GM12864 (cell line): ENCODE results near the gene ZMYND12.
"Not testable (repeated sequence)": the region's sequence is repeated elsewhere in the genome, so short reads cannot be mapped to it uniquely, and the experiment has no call there.

ENCODE experiments used
- DNase-seq: peaks from one replicate; pipeline ENCODE4 v3.0.0-alpha.2; 2011; ENCODE audit warnings: low read depth
- H3K4me3 ChIP-seq: 2 replicates; pipeline ENCODE4 v1.5.1; 2011; ENCODE audit warnings: mild to moderate bottlenecking, low read depth, low read length, control low read depth
- TF ChIP-seq, protein P1 (sequence below): IDR thresholded peaks from 2 replicates; pipeline ENCODE4 v1.5.1; 2011; ENCODE audit warnings: low read depth, mild to moderate bottlenecking, moderate library complexity, low read length, control low read depth, inconsistent platforms; ENCODE audit errors: missing control alignments

ZMYND12 gene, protein sequence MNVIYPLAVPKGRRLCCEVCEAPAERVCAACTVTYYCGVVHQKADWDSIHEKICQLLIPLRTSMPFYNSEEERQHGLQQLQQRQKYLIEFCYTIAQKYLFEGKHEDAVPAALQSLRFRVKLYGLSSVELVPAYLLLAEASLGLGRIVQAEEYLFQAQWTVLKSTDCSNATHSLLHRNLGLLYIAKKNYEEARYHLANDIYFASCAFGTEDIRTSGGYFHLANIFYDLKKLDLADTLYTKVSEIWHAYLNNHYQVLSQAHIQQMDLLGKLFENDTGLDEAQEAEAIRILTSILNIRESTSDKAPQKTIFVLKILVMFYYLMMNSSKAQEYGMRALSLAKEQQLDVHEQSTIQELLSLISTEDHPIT

DNA sequence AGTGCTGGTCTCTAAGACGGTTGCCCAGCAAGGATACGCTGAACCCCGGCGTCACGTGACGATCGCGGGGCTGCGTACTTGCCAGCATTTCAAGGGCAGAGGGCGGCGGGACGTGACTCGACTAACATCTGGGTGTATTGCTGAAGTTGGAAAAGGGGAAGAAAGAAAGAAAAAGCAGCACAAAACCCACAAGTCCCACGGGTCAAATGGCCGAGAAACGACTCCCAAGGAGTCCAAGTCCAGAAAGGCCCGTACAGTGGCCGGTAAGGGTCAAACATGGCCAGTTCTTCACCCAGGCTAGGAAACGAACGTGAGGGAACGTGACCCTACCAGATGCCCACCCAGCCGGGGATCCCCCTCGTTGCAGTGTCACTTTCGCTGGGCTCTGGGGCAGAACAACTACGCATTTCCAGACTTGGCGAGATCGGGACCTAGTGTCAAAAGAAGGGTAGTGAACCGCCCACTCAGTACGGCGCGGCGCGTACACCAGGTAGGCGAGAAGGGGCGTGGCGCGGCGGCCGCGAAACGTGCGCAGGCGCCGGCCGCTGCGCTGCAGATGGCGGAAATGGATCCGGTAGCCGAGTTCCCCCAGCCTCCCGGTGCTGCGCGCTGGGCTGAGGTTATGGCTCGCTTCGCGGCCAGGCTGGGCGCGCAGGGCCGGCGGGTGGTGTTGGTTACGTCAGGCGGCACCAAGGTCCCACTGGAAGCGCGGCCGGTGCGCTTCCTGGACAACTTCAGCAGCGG is at the start of gene ZMYND12, which contains the start of gene PPCS:
ZMYND12 (minus strand) TSS at position 13 of the 744 bp plus-strand sequence. CDS start 25 bp downstream, outside the sequence.
PPCS (plus strand) TSS at position 534 of the 744 bp plus-strand sequence; CDS start at position 557, 23 bp downstream.
- peak; percentile 80 for DNase-seq
- TF ChIP-seq, protein P1, sequence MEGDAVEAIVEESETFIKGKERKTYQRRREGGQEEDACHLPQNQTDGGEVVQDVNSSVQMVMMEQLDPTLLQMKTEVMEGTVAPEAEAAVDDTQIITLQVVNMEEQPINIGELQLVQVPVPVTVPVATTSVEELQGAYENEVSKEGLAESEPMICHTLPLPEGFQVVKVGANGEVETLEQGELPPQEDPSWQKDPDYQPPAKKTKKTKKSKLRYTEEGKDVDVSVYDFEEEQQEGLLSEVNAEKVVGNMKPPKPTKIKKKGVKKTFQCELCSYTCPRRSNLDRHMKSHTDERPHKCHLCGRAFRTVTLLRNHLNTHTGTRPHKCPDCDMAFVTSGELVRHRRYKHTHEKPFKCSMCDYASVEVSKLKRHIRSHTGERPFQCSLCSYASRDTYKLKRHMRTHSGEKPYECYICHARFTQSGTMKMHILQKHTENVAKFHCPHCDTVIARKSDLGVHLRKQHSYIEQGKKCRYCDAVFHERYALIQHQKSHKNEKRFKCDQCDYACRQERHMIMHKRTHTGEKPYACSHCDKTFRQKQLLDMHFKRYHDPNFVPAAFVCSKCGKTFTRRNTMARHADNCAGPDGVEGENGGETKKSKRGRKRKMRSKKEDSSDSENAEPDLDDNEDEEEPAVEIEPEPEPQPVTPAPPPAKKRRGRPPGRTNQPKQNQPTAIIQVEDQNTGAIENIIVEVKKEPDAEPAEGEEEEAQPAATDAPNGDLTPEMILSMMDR = peak; percentile 25

DNA sequence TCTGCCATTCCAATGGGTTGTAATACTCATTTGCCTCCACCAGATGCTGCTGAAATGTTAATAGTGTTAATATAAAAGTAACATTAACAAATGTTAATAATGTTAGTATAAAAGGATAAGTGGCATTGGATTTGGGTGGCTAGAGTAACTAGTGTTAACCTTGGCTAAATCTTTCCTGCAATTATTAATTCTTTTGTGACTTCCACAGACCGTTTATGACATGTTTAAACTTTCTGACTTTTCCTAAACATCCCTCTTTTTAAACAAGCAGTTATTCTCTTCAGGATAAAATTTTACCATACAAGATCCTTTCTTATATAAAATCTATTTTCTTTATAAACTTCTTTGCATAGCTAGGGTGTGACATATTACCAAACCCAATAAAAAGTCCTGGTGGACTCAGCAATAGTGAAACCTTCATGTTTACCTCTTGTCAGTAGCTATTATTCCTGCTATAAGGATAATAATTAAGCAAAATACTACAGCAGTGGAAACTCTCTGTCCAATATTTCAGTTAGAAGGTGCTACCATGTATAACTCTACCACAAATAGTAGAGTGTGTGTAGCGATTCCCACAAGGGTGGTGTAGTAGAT is 48.8 kb upstream of the ZMYND12 start:
- no peak for DNase-seq
- TF ChIP-seq, protein P1 = no peak
- no peak overlapping the region for H3K4me3 ChIP-seq

More for the DNA sequence above, at the start of gene ZMYND12, which contains the start of gene PPCS:
- H3K4me3 ChIP-seq = peak within 1 kb of the TSS; percentile 76

DNA sequence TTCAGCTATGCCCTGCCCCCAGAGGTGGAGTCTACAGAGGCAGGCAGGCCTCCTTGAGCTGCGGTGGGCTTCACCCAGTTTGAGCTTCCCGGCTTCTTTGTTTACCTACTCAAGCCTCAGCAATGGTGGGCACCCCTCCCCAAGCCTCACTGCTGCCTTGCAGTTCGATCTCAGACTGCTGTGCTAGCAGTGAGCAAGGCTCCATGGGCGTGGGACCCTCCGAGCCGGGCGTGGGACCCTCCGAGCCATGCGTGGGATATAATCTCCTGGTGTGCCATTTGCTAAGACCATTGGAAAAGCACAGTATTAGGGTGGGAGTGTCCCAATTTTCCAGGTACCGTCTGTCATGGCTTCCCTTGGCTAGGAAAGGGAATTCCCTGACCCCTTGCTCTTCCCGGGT is 46.2 kb upstream of the ZMYND12 start:
- H3K4me3 ChIP-seq, DNase-seq: not testable (repeated sequence)

DNA sequence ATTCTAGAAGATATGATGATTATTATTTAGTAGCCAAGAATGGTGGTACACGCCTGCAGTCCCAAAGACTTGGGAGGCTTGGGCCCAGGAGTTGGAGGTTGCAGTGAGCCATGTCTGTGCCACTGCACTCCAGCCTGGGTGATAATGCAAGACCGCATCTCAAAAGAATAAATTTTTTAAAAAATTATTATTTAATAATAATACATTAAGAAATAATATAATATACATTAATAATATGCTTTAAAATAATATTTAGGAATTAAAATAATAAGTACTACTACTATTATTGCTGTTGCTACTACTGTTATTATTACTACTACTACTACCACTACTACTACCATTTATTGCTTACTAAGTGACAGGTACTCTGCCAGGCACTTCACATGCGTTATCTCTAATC is 34.4 kb upstream of the ZMYND12 start:
- no peak overlapping the region for H3K4me3 ChIP-seq
- no peak for DNase-seq
- TF ChIP-seq, protein P1 = no peak

DNA sequence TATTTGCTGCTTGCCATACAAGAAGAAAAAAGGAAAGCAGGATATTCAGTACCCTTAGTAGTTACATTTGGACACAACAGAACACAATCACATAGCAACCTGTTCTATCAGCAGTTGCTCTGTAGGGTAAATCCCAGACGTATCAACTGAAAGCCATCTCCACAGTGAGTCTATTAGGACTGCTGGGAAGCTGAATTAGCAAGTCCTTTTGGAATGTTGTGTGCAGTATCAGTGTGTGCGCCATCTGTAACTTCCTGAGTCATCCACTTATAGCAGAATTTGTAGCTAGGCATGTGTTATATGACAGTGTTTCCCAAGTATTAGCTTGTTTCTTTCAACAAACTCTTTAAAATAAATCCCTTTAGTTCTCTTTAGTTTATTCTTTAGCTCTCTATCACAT is 28.6 kb upstream of the ZMYND12 start:
- TF ChIP-seq, protein P1 = no peak
- H3K4me3 ChIP-seq = no peak overlapping the region
- DNase-seq = no peak

DNA sequence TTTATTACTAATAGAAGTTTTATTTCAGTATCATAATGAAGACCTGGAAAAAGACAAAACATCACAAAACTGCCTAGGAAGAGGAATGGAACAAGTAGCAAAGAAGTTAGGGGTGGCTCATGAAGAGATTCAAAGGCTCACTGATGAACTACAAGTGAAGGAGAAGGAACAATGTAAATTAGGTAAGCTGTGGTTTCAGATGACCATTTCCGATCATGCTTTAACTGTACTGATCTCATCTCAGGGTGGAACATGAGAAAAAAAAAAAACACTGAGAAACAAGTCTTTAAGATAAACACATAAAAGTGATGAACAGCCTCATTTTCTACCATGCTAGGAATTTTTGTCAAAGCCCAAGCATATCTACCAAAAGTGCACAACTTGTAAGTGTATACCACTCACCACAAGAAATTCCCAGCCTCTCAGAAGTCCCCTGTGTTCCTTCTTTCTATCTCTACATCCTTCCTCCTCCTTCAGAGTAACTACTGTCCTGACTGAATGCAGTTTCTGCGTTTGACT is 26.9 kb upstream of the ZMYND12 start:
- DNase-seq = peak; percentile 8
- TF ChIP-seq, protein P1 = no peak
- H3K4me3 ChIP-seq = no peak overlapping the region

DNA sequence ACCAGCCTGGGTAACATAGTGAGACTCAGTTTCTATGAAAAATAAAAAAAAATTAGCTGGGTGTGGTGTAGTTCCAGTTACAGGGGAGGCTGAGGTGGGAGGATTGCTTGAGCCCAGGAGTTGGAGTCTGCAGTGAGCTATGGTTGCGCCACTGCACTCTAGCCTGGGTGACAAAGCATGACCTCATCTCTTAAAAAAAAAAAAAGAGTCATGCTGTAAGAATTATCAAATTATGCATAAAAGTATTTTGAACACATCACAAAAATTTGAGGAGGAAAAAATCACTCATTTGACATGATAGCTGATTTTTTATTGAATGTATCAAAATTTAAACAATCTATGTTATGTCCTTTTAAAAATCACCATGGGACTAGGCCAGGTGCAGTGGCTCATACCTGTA is 25.1 kb upstream of the ZMYND12 start:
- TF ChIP-seq, protein P1 = no peak
- no peak overlapping the region for H3K4me3 ChIP-seq
- no peak for DNase-seq
